Ishikawa (cell line): ENCODE measurements around the gene INTS6.

Experiments
- CEBPB ChIP-seq: IDR thresholded peaks from 2 replicates; pipeline ENCODE4 v1.6.1; 2012
- CREB1 ChIP-seq: IDR thresholded peaks from 2 replicates; pipeline ENCODE4 v1.6.1; 2012; ENCODE audit warnings: low read depth
- EGR1 ChIP-seq: IDR thresholded peaks from 2 replicates; pipeline ENCODE4 v1.6.1; 2012
- EP300 ChIP-seq: IDR thresholded peaks from 2 replicates; pipeline ENCODE4 v1.6.1; 2012; ENCODE audit warnings: borderline replicate concordance
- FOXM1 ChIP-seq: IDR thresholded peaks from 2 replicates; pipeline ENCODE4 v1.6.1; 2012; ENCODE audit warnings: low read depth, borderline replicate concordance
- MAX ChIP-seq: IDR thresholded peaks from 2 replicates; pipeline ENCODE4 v1.6.1; 2012
- NFIC ChIP-seq: IDR thresholded peaks from 2 replicates; pipeline ENCODE4 v1.6.1; 2012
- RAD21 ChIP-seq: IDR thresholded peaks from 2 replicates; pipeline ENCODE4 v1.6.1; 2012; ENCODE audit warnings: low read depth
- REST ChIP-seq: IDR thresholded peaks from 2 replicates; pipeline ENCODE4 v1.6.1; 2012; ENCODE audit warnings: low read depth, mild to moderate bottlenecking
- TAF1 ChIP-seq: IDR thresholded peaks from 2 replicates; pipeline ENCODE4 v1.6.1; 2012; ENCODE audit warnings: low read depth, mild to moderate bottlenecking
- TCF12 ChIP-seq: IDR thresholded peaks from 2 replicates; pipeline ENCODE4 v1.6.1; 2012; ENCODE audit warnings: low read depth
- TEAD4 ChIP-seq: IDR thresholded peaks from 2 replicates; pipeline ENCODE4 v1.6.1; 2012
- USF1 ChIP-seq: IDR thresholded peaks from 2 replicates; pipeline ENCODE4 v1.6.1; 2012
- YY1 ChIP-seq: IDR thresholded peaks from 2 replicates; pipeline ENCODE4 v1.6.1; 2012; ENCODE audit warnings: low read depth
- ZBTB7A ChIP-seq: IDR thresholded peaks from 2 replicates; pipeline ENCODE4 v1.6.1; 2012; ENCODE audit warnings: low read depth

The INTS6 gene

GRCh38 chr13:51488212-51488611 lies 35.4 kb upstream of the INTS6 start:
- TF ChIP-seq REST (no peak), USF1 (no peak), MAX (no peak), EP300 (no peak), TCF12 (no peak), NFIC (no peak), CEBPB (no peak), RAD21 (no peak), FOXM1 (no peak), EGR1 (no peak), TAF1 (no peak), ZBTB7A (no peak)

- TF ChIP-seq NFIC = no peak
- no peak for TF ChIP-seq TEAD4
- TF ChIP-seq CREB1 = no peak
- TF ChIP-seq ZBTB7A = no peak
- TF ChIP-seq TAF1 = no peak
- no peak for TF ChIP-seq USF1
- TF ChIP-seq EP300 = no peak
- no peak for TF ChIP-seq FOXM1
- no peak for TF ChIP-seq CEBPB
- no peak for TF ChIP-seq YY1
- TF ChIP-seq MAX = no peak
- no peak for TF ChIP-seq TCF12
- TF ChIP-seq EGR1 = no peak
- no peak for TF ChIP-seq REST
- no peak for TF ChIP-seq RAD21
Observed at GRCh38 chr13:51481656-51482055, 28.8 kb upstream of the INTS6 start.

GRCh38 chr13:51479199-51479523 lies 26.3 kb upstream of the INTS6 start:
- TF ChIP-seq TCF12 (no peak), RAD21 (no peak), TEAD4 (no peak), CREB1 (no peak)

- TF ChIP-seq RAD21 (no peak), TAF1 (no peak), CEBPB (no peak), EGR1 (no peak), FOXM1 (no peak), NFIC (no peak), CREB1 (no peak), REST (no peak), EP300 (no peak), USF1 (no peak), TEAD4 (no peak), ZBTB7A (no peak), TCF12 (no peak), YY1 (no peak), MAX (no peak)
Observed at GRCh38 chr13:51478418-51479198, 25.8 kb upstream of the INTS6 start.
